Heart left ventricle (tissue), 13 donors: ENCODE measurements around the gene CASP5.

ENCODE experiments used
- CTCF ChIP-seq, 12 donors: fragments of 200-600 bp; sonication (generic) in 4 of 12; IDR thresholded peaks; one replicate each; pipeline versions ENCODE4 v1.5.0 to v1.8.0; 2018 to 2022; ENCODE audit warnings: antibody characterized with exemption in 12 of 12, mild to moderate bottlenecking in 5 of 12
- POLR2A ChIP-seq, 2 donors: fragments of 450-650 bp; IDR thresholded peaks; one replicate each; pipeline ENCODE4 v1.6.1; 2017; ENCODE audit warnings: antibody characterized with exemption in 2 of 2, mild to moderate bottlenecking in 2 of 2, moderate library complexity in 2 of 2
- donor health status: ischemic (EF 13 %, LVEDD 7.1; RV severe dilation, severe dysfunction).
- donor health status: DM: no; HTN: yes; CAD: no.
- donor health status: DM: no; HTN: no; CAD: no.
- donor health status: ischemic (EF 25% LVEDD 6.9; RV normal size, moderate dysfunction).
- donor health status: ischemic (EF 25% LVEDD 5.7; RV mildly dilated, moderate dysfunction).
- donor health status: ischemic (EF 35%, LVEDD 5.7; RV mildly dilated, moderate dysfunction).
- donor health status: nonischemic (EF 11% LVEDD 7.7; RV severe dilation, severe dysfunction).
- donor health status: DM: yes; HTN: yes; CAD: no.
- donor health status: PGD.
- donor health status: ischemic (EF 29% LVEDD 5.4; RV normal size, mild dysfunction).
- donor health status: nonischemic (EF 23%, LVEDD 6.1; RV moderate dilation, normal function).

- TF ChIP-seq CTCF (IDR thresholded peaks at IDR 0.05) (peak; percentile 23 to 65 (median 46)), POLR2A (IDR thresholded peaks at IDR 0.05) (no peak)
Measured at GRCh38 chr11:104946907-104947306, 76.1 kb downstream of the CASP5 start.
